Stimulated activated naive B cell treated with anti-CD40 and anti-IgM and Interleukin-4, amounts not matched to agents 10 μg/mL and 1 μg/mL and 100 μg/mL, for 72 hours (primary cell): ENCODE data around the gene KRAS.

Experiments
- ATAC-seq, 2 donors: fragments of 150-1000 bp; cut with Tn5 transposase; replicated peaks; 2 replicates each; pipeline ENCODE4 v1.10.0; 2021; ENCODE audit warnings: moderate library complexity in 1 of 2
- DNase-seq: peaks from one replicate; pipeline ENCODE4 v3.0.0; 2021
- H3K27ac Mint-ChIP-seq: one replicate; pipeline ENCODE4 v1.8.0; 2022; ENCODE audit warnings: mild to moderate bottlenecking, mixed read lengths
- H3K27me3 Mint-ChIP-seq, 2 donors: one replicate each; pipeline ENCODE4 v1.8.0; 2022; ENCODE audit warnings: mixed read lengths in 2 of 2
- H3K36me3 Mint-ChIP-seq, 2 donors: one replicate each; pipeline ENCODE4 v1.8.0; 2022; ENCODE audit warnings: mixed read lengths in 2 of 2, mild to moderate bottlenecking in 1 of 2
- H3K4me1 Mint-ChIP-seq, 2 donors: one replicate each; pipeline ENCODE4 v1.8.0; 2022; ENCODE audit warnings: mixed read lengths in 2 of 2, mild to moderate bottlenecking in 1 of 2
- H3K4me3 Mint-ChIP-seq, 2 donors: one replicate each; pipeline ENCODE4 v1.8.0; 2022; ENCODE audit warnings: mild to moderate bottlenecking in 2 of 2, mixed read lengths in 2 of 2, moderate library complexity in 1 of 2
- H3K9me3 Mint-ChIP-seq, 2 donors: one replicate each; pipeline ENCODE4 v1.8.0; 2022; ENCODE audit warnings: mixed read lengths in 2 of 2, mild to moderate bottlenecking in 1 of 2

KRAS gene

DNA sequence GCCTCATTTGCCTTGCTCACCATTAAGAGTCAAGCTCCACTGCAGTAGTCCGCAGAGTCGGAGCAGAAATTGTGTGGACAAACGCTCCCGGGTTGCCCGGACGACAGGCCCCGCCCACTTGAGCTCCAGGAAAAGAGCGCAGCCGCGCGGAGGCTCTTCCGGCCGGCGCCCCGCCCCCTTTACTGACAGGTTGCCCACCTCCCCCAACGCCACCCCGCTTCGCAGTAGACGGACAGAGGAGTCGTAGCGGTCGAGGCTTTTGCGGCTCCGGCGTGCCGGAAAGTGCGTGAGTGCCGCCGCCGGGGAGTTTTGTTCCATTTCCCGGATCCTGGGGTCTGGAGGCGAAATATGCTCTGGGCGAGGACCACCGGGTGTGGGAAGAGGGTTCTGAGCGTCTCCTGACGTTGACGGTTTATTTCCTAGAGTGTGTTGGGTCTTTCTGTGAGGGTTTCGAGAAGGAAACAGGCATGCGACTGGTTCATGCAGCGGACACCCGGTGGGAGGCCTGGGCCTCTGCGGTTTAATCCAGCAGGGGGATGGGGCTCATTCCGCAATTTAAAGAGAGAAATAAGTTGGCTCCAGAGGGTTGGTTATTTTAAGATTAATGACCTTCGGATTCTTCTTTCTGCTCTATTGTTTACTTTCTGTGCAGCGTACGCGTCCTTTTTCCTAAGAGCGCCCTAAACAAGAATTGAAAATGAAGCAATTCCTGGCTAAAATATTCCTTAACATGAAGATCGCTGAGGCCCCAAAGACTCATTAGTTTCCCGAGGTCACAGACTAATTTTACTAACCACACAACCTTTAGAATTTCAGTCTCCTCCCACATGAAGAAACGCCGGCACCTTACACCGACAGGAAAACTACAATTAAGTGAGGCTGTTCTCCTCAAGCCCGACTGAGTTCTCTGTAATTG, 55.4 kb downstream of the KRAS start, which contains the start of the genes DNAI7 and ETFRF1:
DNAI7 (minus strand) TSS at position 105 of the 916 bp plus-strand sequence; CDS start at position 23, 82 bp downstream.
ETFRF1 (plus strand) TSS at position 182 of the 916 bp plus-strand sequence. CDS start 8,720 bp downstream, outside the sequence.
- Mint-ChIP-seq H3K4me1 (peaks cover 11 to 23% of the 10 kb centered on the region in 2 donors), H3K36me3 (peaks cover 10 to 16% of the 10 kb centered on the region in 2 donors)

DNA sequence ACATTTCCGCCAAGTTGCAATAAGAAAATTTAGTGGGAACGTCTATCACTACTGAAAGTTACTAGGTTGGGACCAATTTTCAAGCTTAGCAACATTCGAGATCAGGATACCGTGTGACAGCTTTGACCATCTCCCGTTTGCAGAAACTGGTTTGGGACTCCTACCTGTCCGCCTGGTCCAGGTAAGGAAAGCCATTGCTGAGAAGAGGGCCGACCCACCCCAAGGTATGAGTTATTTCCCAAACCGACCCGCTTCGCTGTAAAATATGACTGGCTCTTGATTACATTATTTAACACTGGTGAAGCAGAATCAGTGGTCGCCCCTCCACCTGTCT, 56.0 kb downstream of the KRAS start:
- peaks cover 11 to 17% of the 10 kb centered on the region in 2 donors for H3K4me1 Mint-ChIP-seq
- DNase-seq = no peak
- H3K9me3 Mint-ChIP-seq = no peaks in the 10 kb centered on the region
- no peak for ATAC-seq
- H3K4me3 Mint-ChIP-seq = peak overlapping the region; percentile 97 to 98
- H3K36me3 Mint-ChIP-seq = peaks cover 4 to 10% of the 10 kb centered on the region in 2 donors
- no peaks in the 10 kb centered on the region for H3K27me3 Mint-ChIP-seq
- H3K27ac Mint-ChIP-seq = peak overlapping the region; percentile 99

More for the DNA sequence above, 55.4 kb downstream of the KRAS start, which contains the start of the genes DNAI7 and ETFRF1:
- H3K27ac Mint-ChIP-seq = peak within 1 kb of the TSS; percentile 99
- H3K27me3 Mint-ChIP-seq = no peaks in the 10 kb centered on the region
- ATAC-seq (peak; percentile 97 to 99), DNase-seq (peak; percentile 92)
- H3K9me3 Mint-ChIP-seq = no peaks in the 10 kb centered on the region
- H3K4me3 Mint-ChIP-seq = peak within 1 kb of the TSS; percentile 97 to 98

DNA sequence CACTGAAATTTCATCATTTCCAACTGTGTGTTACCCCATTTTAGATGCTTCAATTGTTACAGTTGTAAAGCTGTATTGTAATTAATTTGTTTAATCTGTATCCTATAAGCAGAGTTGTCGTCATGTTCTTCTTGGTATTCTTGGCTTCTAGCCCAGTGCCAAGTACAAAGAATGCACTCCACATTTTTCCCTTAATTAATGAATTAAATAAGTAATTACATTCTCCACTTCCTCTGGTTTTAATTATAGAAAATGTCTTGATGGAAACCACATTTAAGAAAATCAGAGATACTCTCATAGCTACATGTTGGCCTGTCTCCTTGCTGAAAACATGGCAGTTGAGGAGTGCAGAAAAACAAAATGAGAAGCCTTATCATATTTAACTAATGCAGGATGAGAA, 56.5 kb downstream of the KRAS start:
- no peak for ATAC-seq
- Mint-ChIP-seq H3K27ac (peak overlapping the region; percentile 99), H3K9me3 (no peaks in the 10 kb centered on the region), H3K36me3 (peaks cover 1 to 7% of the 10 kb centered on the region in 2 donors), H3K4me1 (peaks cover 11 to 17% of the 10 kb centered on the region in 2 donors), H3K4me3 (peak overlapping the region; percentile 97 to 98), H3K27me3 (no peaks in the 10 kb centered on the region)
- no peak for DNase-seq

DNA sequence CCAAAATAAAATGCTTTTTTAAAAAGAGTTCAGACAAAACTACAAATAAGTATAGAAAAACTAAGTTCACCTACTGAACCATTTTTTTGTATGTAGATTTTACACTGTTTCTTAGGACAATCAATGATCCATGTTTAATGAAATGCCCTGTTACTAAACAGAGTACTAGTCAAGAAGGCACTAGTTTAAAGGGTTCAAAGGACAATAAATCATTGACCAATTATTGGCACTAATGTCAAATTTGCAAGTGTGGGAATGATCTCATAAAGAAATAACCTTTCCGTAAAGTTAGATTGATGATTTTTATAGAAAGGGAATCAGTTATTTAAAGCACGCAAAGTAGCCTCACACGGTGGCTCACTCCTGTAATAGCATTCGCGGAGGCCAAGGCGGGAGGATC, 59.9 kb downstream of the KRAS start:
- H3K36me3 Mint-ChIP-seq = peaks cover 0 to 1% of the 10 kb centered on the region in 2 donors
- ATAC-seq (no peak), DNase-seq (no peak)
- H3K27me3 Mint-ChIP-seq = no peaks in the 10 kb centered on the region
- no peak overlapping the region for H3K27ac Mint-ChIP-seq
- no peak overlapping the region for H3K4me3 Mint-ChIP-seq
- H3K9me3 Mint-ChIP-seq = no peaks in the 10 kb centered on the region
- peaks cover 10 to 26% of the 10 kb centered on the region in 2 donors for H3K4me1 Mint-ChIP-seq

DNA sequence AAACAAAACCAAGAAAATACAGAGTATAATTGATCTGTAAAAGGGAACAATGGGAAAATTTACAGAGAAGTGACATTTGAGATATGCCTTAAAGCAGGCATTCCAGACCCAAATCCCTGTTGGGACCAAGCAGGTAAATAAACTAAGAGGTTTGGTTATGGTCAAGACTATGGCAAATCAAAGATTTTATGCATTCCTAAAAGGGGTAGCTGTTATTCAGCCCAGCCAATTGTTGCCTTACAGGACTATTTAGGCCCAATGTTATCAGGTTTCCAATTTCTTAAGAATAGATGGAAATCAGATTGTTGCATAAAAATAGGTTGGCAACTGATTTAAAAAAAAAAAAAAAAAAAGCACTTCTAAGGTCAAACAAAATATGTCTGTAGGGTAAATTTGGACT, 61.1 kb downstream of the KRAS start:
- H3K27ac Mint-ChIP-seq = no peak overlapping the region
- ATAC-seq = no peak

DNA sequence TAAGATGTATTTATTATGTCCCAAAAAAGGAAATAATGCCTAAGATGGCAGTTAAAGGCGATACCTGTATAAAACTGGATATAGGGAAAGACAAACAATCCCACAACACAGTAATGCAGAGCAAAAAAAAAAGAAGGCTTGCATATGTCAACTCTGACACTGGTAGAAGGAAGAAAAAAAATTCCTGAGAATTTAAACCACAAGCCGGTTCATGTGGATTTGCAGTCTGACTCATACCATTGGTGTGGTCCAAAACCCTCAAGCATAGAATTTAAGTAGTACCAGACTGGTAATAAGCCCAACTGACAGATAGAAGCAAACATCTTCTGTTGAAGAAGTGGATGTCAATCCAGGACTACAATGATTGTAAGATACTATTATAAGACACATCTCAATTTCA, 62.9 kb downstream of the KRAS start:
- DNase-seq = no peak
- H3K27ac Mint-ChIP-seq = no peak overlapping the region
- H3K4me3 Mint-ChIP-seq = no peak overlapping the region

More for the DNA sequence above, 61.1 kb downstream of the KRAS start:
- H3K27me3 Mint-ChIP-seq = no peaks in the 10 kb centered on the region
- no peaks in the 10 kb centered on the region for H3K36me3 Mint-ChIP-seq
- H3K4me1 Mint-ChIP-seq = peaks cover 8 to 19% of the 10 kb centered on the region in 2 donors
- no peak for DNase-seq
- no peak overlapping the region for H3K4me3 Mint-ChIP-seq
- H3K9me3 Mint-ChIP-seq = no peaks in the 10 kb centered on the region

DNA sequence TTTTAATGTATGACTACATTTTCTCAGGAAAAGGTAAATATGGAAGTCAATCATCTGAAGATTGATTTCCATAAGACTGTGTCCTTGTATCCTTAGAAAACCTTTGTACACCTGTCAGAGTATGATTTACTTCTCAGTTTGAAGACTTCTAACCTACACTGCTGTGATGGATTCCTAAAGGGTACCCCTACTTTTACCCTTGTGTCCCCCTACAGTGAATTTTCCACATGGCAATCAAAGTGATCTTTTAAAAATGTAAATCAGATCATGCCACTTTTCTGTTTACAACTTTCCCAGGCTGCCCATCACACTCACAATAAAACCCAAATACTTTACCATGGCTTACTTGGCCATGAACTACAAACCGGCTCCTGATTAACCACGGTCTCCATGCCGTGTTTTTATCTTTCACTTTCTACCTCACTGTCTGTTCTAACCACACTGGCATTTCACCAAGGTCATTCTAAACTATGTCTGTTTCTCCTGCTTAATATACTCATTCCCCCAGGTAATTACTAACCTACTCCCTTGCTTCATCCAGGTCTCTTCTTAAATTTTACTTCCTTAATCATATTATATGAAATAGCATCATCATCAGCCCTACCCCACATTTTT, 63.8 kb downstream of the KRAS start:
- no peaks in the 10 kb centered on the region for H3K9me3 Mint-ChIP-seq
- H3K27ac Mint-ChIP-seq = peak overlapping the region; percentile 62
- DNase-seq = no peak
- ATAC-seq = peak; percentile 86 to 88
- no peaks in the 10 kb centered on the region for H3K36me3 Mint-ChIP-seq
- H3K27me3 Mint-ChIP-seq = no peaks in the 10 kb centered on the region
- H3K4me1 Mint-ChIP-seq = peaks cover 11 to 22% of the 10 kb centered on the region in 2 donors
- peak overlapping the region; percentile 57 to 63 for H3K4me3 Mint-ChIP-seq

More for the DNA sequence above, 62.9 kb downstream of the KRAS start:
- ATAC-seq = no peak
- H3K36me3 Mint-ChIP-seq = no peaks in the 10 kb centered on the region
- no peaks in the 10 kb centered on the region for H3K9me3 Mint-ChIP-seq
- no peaks in the 10 kb centered on the region for H3K27me3 Mint-ChIP-seq
- peaks cover 11 to 22% of the 10 kb centered on the region in 2 donors for H3K4me1 Mint-ChIP-seq

DNA sequence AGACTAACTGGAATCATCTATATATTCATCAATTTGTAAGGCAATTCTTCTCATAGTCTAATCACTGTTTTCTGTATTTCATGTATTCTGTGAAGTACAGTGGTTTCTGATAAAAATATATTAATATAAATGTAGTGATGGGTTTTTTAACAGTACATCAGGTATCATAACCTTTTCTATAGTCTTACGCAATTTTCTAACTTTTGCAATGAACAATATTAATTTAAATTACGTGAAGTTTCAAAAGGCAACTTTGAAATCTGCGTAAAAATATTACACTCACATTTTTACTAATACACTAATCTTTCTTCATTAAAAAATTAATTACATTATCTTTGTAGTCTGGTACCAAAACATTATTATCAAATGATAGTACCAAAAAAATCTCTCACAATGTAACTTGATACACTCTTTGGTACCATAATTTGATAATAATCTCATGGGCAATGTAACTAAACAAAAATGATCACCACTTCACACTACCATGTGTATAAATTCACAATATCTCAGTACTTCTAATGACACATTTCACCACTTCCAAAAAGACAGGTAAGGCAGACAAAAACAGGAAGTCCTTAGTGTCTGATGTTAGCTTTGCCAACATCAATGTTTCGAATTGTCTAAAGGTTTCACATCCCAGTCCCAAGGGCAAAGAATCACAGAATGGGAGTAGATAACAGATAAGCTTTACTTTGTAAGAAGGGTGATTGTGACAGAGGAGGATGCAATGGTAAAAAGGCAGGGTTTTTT, 64.5 kb downstream of the KRAS start:
- H3K36me3 Mint-ChIP-seq = no peaks in the 10 kb centered on the region

DNA sequence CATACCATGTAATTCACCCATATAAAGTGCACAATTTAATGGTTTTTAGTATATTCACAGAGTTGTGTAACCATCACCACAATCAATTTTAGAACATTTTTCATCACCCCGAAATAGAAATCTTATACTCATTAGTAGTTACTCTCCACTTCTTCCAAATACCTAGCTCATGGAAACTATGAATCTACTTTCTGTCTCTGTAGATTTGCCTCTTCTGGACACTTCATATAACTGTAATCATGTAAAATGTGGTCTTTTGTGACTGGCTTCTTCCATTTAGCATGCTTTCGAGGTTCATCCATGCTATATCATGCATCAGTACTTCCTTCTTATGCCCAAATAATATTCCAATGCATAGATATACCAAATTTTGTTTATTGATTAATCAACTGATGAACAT, 66.6 kb downstream of the KRAS start:
- Mint-ChIP-seq H3K4me1 (peaks cover 11 to 22% of the 10 kb centered on the region in 2 donors), H3K9me3 (peaks cover 0 to 2% of the 10 kb centered on the region in 2 donors), H3K27me3 (no peaks in the 10 kb centered on the region), H3K4me3 (no peak overlapping the region), H3K36me3 (peaks cover 0 to 4% of the 10 kb centered on the region in 2 donors), H3K27ac (no peak overlapping the region)
- DNase-seq = no peak
- peak; percentile 25 to 51 for ATAC-seq

More for the DNA sequence above, 64.5 kb downstream of the KRAS start:
- Mint-ChIP-seq H3K4me3 (peak overlapping the region in 1 of 2 donors; percentile 48), H3K4me1 (peaks cover 11 to 22% of the 10 kb centered on the region in 2 donors), H3K27me3 (no peaks in the 10 kb centered on the region), H3K27ac (no peak overlapping the region), H3K9me3 (no peaks in the 10 kb centered on the region)
- DNase-seq (no peak), ATAC-seq (peak; percentile 74 to 81)

DNA sequence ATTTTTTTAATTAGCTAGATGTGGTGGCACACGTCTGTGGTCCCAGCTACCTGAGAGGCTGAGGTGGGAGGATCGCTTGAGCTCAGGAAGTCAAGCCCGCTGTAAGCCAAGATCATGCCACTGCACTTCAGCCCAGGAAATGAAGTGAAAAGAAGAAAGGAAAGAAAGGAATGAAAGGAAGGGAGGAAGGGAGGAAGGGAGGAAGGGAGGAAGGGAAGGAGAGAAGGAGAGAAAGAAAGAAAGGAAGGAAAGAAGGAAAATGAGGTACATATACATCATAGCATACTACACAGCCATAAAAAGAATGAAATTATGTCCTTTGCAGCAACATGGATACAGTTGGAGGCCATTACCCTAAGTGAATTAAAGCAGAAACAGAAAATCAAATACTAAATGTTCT, 68.0 kb downstream of the KRAS start:
- H3K4me3 Mint-ChIP-seq = no peak overlapping the region
- H3K9me3 Mint-ChIP-seq = peaks cover 0 to 2% of the 10 kb centered on the region in 2 donors
- H3K27ac Mint-ChIP-seq = no peak overlapping the region
- ATAC-seq (no peak), DNase-seq (no peak)
- H3K27me3 Mint-ChIP-seq = no peaks in the 10 kb centered on the region
- peaks cover 0 to 4% of the 10 kb centered on the region in 2 donors for H3K36me3 Mint-ChIP-seq
- peaks cover 11 to 22% of the 10 kb centered on the region in 2 donors for H3K4me1 Mint-ChIP-seq

DNA sequence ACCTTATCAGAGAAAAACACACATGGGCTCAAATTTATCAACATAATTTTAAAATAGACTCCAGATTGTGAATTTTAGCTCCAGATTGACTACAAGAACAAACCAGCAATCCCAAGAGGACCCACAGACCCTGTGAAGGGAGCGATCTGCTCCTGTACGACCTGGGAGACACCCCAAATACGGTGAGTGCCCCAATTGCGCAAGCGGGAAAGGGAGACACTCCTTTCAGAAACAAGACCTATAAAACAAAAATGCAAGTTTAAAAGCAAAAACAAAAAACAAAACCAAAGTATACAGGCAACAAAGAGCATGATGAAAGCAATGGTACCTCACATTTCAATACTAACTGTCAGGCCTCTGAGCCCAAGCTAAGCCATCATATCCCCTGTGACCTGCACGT, 87.9 kb downstream of the KRAS start:
- DNase-seq (no peak), ATAC-seq (no peak)
- Mint-ChIP-seq H3K4me3 (no peak overlapping the region), H3K36me3 (peaks cover 0 to 7% of the 10 kb centered on the region in 2 donors), H3K27ac (no peak overlapping the region), H3K27me3 (no peaks in the 10 kb centered on the region), H3K4me1 (peaks cover 9 to 14% of the 10 kb centered on the region in 2 donors), H3K9me3 (peaks cover 0 to 3% of the 10 kb centered on the region in 2 donors)

DNA sequence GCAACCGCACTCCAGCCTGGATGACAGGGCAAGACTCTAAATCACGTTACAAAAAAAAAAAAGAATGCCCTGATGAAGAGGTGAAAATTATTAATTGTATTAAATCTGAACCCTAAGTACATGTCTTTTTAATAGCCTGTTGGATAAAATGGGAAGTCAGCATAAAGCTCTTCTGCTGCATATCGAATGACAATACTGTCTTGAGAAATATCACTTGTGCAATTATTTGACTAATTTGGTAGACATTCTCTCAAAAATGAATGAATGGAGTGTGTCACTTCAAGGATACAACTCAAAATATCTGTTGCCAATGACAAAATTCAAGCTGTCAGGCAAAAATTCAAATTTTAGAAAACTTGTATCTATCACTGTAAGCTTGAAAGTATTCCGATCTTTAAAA, 94.7 kb downstream of the KRAS start:
- DNase-seq (no peak), ATAC-seq (no peak)
- H3K27ac Mint-ChIP-seq = no peak overlapping the region
- H3K27me3 Mint-ChIP-seq = no peaks in the 10 kb centered on the region
- peaks cover 15 to 40% of the 10 kb centered on the region in 2 donors for H3K4me1 Mint-ChIP-seq
- H3K9me3 Mint-ChIP-seq = peaks cover 0 to 3% of the 10 kb centered on the region in 2 donors
- no peak overlapping the region for H3K4me3 Mint-ChIP-seq
- peaks cover 0 to 7% of the 10 kb centered on the region in 2 donors for H3K36me3 Mint-ChIP-seq

DNA sequence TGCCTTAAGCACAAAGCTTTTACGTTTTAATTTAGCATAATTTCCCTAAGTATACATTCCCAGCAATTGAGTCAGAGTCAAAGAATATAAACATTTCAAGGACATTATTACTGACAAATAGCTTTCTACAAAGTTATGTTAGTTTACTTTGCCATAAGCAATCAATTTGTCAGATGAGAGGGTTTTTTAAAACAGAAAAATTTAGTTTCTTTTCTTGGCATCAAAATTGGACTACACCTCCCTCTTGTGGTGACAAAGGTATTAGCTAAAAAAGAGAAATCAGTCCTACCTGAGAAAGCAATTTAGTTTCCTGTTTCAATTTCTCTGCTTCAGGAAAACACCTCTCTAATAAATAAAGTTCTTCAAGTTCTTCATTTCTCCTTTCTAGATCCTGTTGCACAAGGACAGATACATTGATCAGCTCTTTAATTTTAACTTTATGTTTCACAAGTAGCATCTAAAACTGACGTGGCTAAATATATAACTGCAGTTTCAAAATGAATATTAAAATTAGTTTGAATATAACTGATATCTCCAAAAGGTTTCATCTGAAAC, 95.6 kb downstream of the KRAS start:
- Mint-ChIP-seq H3K27me3 (no peaks in the 10 kb centered on the region), H3K36me3 (peaks cover 0 to 3% of the 10 kb centered on the region in 2 donors), H3K27ac (peak overlapping the region; percentile 37), H3K4me1 (peaks cover 12 to 35% of the 10 kb centered on the region in 2 donors), H3K9me3 (no peaks in the 10 kb centered on the region), H3K4me3 (peak overlapping the region in 1 of 2 donors; percentile 56)
- no peak for DNase-seq
- ATAC-seq = peak; percentile 60 to 68
